Skin epidermis (tissue), 12 donors: ENCODE results near the gene HSPA14.
A peak's percentile ranks its signal among the peaks of the same experiment; 100 is the strongest.
"Not testable (repeated sequence)": the region's sequence is repeated elsewhere in the genome, so short reads cannot be mapped to it uniquely, and the experiment has no call there.

Source experiments
- H3K27ac ChIP-seq, 21 experiments: fragments of 200-600 bp; sonication (generic) in 11 of 21; one replicate each; pipeline ENCODE4 v1.5.0; 2020; ENCODE audit warnings: mild to moderate bottlenecking in 3 of 21, inconsistent platforms in 2 of 21, moderate library complexity in 2 of 21
- H3K4me3 ChIP-seq, 7 experiments: fragments of 200-600 bp; sonication (generic) in 2 of 7; one replicate each; pipeline ENCODE4 v1.5.0; 2020; ENCODE audit warnings: inconsistent platforms in 2 of 7, mild to moderate bottlenecking in 2 of 7, moderate library complexity in 1 of 7

HSPA14 gene

DNA sequence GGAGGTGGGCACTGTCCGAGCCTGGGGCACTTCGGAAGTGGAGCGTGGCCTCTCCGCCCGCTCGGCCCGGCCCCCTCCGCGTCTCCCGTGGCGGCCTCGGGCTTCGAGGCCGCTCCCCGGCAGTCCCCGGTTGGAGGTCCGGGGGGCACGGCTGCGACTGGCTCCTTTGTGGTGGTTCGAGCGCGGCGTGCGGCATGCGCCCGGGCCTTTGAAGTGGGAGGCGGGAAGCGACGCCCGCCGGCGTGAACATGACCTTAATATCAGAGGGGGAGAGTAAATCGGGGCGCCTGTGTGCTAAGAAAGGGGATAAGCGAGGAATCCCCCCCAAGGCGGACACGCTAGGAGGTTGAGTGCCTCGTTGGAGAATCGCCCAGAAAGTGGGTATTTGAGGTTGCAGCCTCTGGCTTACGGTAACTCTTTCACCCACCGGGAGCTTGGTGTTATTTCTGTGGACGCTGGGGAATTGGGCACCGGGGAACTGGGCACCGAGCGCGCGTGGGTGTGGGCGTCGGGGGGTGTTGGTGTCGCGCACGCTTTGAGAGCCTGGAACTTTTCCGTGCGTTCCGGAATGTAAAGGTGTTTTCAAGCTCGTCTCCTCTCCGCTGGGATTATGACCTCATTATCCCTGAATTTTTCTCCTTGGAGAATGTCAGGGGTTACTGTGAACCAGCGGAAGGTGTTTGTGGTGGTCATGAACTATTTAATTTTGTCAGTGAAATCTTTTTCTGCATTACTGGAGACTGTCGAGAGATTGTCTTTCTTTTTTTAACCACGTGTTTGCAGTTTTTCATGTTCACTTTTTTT is 41.2 kb downstream of the HSPA14 start:
- Histone ChIP-seq H3K27ac (peak overlapping the region in 20 of 21 experiments; percentile 52 to 96 (median 90)), H3K4me3 (peak overlapping the region; percentile 61 to 99 (median 94))

DNA sequence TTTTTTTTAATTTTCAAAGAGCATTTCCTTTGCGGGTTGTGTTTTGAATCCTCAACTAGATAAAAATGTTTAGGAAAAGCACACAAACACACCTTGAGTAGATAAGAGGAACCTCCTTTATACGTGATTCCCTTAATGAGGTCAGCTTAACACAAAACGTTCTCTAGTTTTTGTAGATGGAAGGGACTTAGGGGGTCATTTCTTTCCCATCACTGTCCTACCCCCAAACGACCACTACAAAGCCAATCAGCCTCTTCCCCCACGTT is 41.8 kb downstream of the HSPA14 start:
- Histone ChIP-seq H3K4me3 (peak overlapping the region in 5 of 7 experiments; percentile 61 to 99 (median 95)), H3K27ac (peak overlapping the region in 2 of 21 experiments; percentile 71 to 90)

DNA sequence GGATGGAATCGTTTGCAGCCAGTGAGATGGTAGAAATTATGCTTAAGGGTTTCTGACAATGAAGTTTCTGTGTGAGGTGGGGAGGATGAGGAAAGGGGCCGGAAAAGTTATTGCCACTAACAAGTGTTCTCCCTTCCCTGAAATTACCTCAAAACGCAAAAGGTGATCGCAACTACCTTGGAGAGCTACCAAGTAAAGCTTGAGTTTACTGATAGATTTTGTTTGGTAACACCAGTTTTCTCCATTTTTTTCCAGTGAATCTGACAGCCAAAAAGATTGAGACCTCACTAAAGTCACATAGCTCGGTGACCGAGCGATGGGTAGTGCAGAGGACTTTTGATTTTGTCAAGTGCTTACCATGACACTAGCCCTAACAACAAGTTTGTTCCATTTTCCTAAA is 42.1 kb downstream of the HSPA14 start:
- H3K27ac ChIP-seq: no peak overlapping the region
- peak overlapping the region in 2 of 7 experiments; percentile 96 to 99 for H3K4me3 ChIP-seq

DNA sequence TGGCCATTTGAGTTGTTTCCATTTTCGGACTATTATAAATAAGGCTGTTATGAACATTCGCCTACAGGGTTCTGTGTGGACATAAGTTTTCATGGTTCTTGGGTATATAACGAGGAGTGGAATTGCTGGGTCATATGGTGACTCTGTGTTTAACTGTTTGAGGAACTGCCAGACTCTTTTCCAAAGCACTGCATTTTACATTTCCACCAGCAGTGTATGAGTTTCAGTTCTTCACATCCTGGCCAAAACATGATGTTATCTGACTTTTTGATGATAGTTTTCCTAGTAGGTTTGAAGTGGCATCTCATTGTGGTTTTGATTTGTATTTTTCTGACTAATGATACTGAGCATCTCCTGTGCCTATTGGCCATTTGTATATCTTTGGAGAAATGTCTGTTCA is 46.0 kb downstream of the HSPA14 start:
- Histone ChIP-seq H3K4me3 (no peak overlapping the region), H3K27ac (no peak overlapping the region)

DNA sequence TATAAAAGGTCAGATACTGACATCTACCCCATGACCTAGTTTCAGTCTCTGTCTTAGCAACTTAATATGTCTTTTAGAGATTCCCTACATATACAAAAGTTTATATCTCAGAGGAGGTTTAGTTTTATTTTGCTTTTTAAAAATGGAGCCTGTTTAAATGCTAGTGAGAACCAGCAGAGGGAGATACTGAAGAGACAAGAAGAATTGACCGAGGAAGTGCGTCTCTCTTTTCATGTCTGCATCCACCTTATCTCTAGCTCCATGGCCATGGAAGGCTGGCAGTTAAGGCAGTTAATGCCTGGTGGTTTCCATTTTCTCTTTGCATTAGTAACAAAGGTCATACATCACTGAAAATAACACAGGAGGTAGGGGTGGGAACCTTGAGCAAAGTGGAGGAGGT is 51.2 kb downstream of the HSPA14 start:
- no peak overlapping the region for H3K27ac ChIP-seq

DNA sequence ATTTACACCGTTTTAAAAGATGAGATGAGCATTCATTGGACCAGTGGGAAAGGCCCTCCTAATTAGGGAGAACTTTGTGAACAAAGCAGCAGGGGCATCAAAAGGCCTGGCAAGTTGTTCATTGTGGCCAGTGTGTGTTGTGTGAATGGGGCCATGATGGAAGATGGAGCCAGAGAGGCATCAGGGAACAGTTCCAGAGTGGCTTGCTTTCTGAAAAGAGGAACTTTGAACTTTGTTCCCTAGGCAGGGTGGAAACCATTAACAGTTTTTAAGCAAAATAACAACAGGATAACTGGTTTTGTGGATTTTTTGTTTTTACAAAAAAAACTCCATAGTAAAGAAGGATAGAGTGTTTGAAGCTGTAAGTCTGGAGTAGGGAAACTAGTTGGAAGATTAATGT is 53.0 kb downstream of the HSPA14 start:
- Histone ChIP-seq H3K4me3 (no peak overlapping the region), H3K27ac (no peak overlapping the region)

More for the DNA sequence above, 51.2 kb downstream of the HSPA14 start:
- no peak overlapping the region for H3K4me3 ChIP-seq

DNA sequence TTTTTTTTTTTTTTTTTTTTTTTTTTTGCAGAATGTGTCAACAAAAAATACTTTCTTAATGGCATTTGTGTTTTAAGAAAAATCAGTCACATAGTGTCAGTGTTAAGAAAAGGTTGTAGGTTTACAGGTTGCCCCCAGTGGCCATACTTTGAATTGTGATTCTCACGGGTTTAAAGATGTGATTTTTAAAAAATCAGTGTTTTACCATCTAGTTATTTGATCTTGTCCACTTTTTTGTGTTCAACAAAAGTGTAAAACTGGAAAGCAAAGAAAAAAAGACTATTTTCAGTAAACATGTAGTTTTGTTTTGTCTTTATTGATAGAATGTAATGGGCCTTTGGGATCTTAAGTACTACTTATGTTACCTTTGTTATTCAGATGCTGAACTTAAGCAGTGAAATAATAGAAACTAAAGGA is 66.2 kb downstream of the HSPA14 start:
- Histone ChIP-seq H3K4me3 (no peak overlapping the region), H3K27ac (no peak overlapping the region)

DNA sequence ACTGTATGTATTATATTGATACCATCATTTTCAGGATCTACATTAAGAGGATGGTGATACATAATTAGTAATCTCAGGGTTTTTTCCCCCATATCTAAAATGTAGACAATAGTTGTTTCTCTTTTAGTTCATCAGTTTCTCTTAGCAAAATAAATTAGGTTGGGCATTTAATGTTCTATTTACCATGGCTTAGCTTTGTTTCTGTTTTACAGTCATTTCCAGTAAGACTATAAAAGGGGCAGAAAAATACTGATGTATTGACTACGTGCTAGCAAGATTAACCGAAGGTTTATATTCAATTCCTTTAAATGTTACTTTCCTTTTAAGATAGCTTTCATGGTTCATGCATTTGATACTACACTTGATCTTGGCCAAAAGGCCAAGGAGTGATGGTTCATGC is 66.8 kb downstream of the HSPA14 start:
- Histone ChIP-seq H3K4me3 (no peak overlapping the region), H3K27ac (no peak overlapping the region)

DNA sequence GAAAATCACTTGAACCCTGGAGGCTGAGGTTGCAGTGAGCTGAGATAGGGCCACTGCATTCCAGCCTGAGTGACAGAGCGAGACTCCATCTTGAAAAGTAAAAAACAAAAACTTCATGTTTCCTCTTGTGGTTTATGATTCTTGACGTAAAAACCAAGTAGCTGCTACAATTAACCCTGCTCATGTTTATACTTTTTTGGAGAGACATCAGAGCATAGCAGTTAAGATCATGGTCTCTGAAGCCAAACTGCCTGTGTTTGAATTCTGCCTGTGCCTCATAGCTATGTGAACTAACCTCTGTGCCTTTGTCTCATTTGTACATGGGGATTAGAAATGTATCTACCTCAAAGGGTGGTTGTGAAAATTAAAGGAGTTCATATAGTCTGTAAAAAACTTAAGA is 67.8 kb downstream of the HSPA14 start:
- no peak overlapping the region for H3K27ac ChIP-seq
- no peak overlapping the region for H3K4me3 ChIP-seq

DNA sequence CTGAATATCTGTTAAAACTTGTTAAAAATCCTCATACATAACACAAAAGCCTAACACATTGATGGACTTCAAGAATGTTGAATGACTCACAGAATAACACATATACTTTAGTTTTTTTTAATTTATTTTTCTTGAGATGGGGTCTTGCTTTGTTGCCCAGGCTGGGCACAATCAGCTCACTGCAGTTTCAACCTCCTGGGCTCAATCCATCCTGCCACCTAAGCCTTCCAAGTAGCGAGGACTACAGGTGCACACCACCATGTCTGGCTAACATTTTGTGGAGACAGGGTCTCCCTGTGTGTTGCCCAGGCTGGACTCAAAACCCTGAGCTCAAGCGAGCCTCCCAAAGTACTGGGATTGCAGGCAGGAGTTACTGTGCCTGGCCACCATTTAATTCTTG is 68.7 kb downstream of the HSPA14 start:
- Histone ChIP-seq H3K4me3 (no peak overlapping the region), H3K27ac (no peak overlapping the region)

DNA sequence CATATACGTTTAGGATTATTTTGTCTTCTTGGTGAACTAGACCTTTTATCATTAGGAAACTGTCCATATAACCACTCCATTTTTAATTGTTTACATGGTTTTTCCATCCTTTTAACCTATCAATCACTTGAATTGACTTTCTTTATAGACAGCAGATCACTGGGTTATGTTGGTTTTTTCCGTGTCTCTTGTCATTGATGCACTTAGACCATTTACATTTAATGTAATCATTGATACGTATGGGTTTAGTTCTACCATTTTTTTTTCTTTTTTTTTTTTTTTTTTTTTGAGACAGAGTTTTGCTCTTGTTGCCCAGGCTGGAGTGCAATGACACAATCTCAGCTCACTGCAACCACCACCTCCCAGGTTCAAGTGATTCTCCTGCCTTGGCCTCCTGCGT is 69.5 kb downstream of the HSPA14 start:
- not testable (repeated sequence) for H3K4me3 ChIP-seq, H3K27ac ChIP-seq

DNA sequence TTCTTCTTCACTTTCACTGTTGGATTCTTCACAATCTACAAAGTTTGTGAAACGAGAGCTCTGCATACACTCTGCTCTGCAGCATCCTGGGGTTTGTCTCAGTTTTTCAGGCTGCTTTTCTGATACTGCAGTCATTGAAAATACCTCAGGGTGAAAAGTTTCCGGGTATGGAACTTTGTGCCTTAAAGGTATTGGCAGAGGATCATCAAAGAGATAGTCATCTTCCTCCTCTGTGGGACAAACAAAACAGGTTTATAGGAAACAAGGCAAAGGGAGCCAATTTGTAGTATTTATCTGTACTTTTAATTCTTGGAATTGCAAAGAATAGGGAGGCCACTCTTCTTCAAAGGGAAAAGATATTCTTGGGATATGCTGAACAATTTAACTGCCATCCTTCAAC is 71.0 kb downstream of the HSPA14 start:
- H3K4me3 ChIP-seq: no peak overlapping the region
- no peak overlapping the region for H3K27ac ChIP-seq

DNA sequence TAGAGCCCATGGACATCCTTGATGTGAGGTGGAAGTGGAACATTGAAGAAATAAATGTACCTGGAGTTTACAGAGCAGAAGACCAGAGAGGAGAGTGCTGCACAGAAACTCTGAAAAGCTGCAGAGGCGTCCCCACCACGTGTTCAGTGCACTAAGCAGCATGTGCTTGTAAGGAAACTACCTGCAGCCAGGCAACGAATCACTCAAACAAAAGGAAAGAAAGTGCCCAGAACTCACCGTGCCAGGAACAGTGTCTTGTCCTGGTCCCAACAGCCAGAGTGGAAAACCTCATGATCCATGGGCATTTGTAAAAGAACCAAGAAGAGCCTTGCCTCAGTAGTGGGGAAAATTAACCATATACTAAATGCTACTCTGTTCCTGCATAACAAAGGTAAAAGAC is 72.8 kb downstream of the HSPA14 start:
- H3K4me3 ChIP-seq: no peak overlapping the region
- no peak overlapping the region for H3K27ac ChIP-seq

DNA sequence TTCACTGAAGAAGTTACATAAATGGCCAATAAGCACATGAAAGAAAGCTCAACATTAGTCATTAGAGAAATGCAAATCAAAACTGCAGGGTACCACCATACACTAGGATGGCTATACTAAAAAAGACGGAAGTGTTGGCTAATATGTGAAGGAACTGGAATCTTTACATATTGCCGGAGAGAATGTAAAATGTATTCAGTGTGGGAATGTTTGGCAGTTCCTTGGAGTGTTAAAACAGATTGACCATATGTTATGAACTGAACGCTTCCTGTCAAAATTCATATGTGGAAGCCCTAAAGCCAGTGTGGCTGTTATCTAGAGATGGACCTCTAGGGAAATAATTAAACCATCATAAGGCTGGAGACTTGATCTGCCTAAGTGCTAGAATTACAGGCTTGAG is 73.7 kb downstream of the HSPA14 start:
- H3K27ac ChIP-seq: no peak overlapping the region
- no peak overlapping the region for H3K4me3 ChIP-seq

DNA sequence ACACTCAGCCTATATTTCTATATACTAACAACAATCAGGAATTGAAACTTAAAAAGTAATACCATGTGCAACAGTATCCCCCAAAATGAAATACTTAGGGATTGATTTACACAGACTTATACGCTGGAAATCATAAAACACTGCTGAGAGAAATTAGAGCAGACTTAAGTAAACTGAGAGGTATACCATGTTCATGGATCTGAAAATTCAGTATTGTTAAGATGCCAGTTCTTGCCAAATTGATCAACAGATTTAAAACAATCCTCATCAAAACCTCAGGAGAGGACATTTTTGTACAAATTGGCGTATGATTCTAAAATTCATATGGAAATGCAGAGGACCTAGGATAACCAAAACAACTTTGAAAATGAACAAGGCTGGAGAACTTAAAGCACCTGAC is 78.5 kb downstream of the HSPA14 start:
- H3K27ac ChIP-seq: no peak overlapping the region
- no peak overlapping the region for H3K4me3 ChIP-seq

DNA sequence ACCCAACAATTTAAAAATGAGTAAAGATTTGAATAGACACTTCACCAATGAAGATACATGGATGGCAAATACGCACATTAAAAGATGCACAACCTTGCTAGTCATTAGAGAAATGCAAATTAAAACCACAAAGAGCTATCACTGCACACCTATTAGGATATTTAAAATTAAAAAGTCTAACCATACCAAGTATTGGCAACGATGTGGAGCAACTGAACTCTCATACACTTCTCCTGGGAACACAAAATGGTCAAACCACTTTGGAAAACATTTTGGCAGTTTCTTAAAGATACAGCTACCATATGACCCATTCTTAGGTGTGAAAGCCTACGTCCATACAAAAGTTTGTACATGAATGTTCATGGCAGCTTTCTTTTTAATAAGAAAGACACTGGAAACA is 79.7 kb downstream of the HSPA14 start:
- no peak overlapping the region for H3K4me3 ChIP-seq
- H3K27ac ChIP-seq: no peak overlapping the region

DNA sequence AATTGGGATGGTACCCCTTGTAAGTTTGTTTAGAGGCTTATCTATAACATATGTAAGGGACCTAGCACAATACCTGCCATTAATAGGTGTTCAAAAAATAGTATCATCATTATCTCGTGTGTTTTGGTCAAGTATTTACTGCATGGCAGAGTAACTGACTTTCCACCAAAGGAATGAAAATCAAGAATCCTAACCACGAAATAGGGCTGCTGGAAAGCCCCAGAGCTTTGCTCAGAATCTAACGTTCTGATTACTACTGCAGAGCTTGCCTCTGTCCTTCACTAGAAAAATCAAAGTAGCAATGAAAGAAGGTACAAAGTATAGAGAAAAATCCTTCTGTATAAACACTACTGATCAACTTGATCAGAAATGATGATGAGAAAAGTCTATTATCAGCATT is 80.9 kb downstream of the HSPA14 start:
- Histone ChIP-seq H3K4me3 (no peak overlapping the region), H3K27ac (no peak overlapping the region)
